Measurements from ENCODE around the gene LCMT1. TPM values are rescaled to one million over a fixed set of nuclear protein-coding genes. Genes with fewer than 3 reads are reported as not detected.

The LCMT1 gene
- total RNA-seq, 4 donors from 2014 or later: 22.5 to 28.7 (median 24.8) TPM

DNA sequence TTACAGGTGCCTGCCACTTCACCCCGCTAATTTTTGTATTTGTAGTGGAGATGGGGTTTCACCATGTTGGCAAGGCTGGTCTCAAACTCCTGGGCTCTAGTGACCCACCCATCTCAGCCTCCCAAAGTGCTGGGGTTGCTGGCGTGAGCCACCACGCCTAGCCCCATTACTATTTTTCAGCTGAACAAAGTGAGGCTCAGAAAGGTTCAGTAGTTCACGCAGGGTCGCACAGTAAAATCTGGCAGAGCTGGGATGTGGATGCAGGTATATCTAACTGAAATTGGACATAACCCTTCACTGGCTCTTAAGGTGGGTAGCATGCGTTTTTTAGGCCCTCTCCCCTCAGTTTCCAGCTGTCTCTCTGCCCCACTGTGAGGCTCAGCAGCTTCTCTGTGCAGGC, 112.4 kb downstream of the LCMT1 start:
- DNase-seq (ENCODE audit: low spot score) (no peak), ATAC-seq (ENCODE audit: low FRiP score) (no peak)
- TF ChIP-seq, protein P1, sequence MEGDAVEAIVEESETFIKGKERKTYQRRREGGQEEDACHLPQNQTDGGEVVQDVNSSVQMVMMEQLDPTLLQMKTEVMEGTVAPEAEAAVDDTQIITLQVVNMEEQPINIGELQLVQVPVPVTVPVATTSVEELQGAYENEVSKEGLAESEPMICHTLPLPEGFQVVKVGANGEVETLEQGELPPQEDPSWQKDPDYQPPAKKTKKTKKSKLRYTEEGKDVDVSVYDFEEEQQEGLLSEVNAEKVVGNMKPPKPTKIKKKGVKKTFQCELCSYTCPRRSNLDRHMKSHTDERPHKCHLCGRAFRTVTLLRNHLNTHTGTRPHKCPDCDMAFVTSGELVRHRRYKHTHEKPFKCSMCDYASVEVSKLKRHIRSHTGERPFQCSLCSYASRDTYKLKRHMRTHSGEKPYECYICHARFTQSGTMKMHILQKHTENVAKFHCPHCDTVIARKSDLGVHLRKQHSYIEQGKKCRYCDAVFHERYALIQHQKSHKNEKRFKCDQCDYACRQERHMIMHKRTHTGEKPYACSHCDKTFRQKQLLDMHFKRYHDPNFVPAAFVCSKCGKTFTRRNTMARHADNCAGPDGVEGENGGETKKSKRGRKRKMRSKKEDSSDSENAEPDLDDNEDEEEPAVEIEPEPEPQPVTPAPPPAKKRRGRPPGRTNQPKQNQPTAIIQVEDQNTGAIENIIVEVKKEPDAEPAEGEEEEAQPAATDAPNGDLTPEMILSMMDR (IDR thresholded peaks at IDR 0.05): no peak

DNA sequence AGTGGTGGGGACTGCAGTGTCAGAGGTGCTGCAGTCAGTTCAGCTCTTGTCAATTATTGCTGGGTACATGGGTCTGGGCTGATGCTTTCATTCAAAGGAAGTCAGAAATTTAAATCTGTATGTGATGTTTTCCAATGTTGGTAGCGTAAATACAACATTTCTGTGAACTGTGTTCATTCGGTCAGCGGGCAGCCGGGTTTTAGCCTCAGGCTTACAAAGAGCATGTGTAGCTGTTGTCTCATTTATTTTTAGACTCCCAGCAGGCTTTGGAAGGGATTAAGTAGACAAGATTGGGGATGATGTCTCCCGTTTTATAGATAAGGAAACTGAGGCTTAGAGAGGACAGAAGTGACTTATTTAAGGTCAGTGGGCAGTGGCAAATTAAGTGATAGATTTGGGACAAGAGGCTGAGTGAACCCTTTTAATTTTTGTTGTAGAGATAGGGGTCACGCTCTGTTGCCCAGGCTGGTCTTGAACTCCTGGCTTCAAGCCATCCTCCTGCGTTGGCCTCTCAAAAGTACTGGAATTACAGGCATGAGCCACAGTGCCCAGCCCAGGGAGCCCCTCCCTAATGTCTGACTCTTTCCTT, 113.3 kb downstream of the LCMT1 start:
- TF ChIP-seq, protein P1 (IDR thresholded peaks at IDR 0.05): no peak
- ATAC-seq (ENCODE audit: low FRiP score) (no peak), DNase-seq (ENCODE audit: low spot score) (no peak)

Small RNA genes lying within 50 kb of the gene (small RNA-seq; reads per million reads assigned to genes)
- gene RN7SL557P: not detected

Other genes starting within 250 kb of the LCMT1 start
- 10 to 100 TPM; 42.6 to 86.8 (median 58.6) TPM for gene ARHGAP17, start 96.4 kb upstream of the LCMT1 start, total RNA-seq
- gene AQP8, start 105.2 kb downstream of the LCMT1 start, total RNA-seq: not detected
- gene ZKSCAN2, start 146.1 kb downstream of the LCMT1 start, total RNA-seq: 1 to 10 TPM; 3.5 to 4.4 (median 3.9) TPM